GM12801 (cell line): ENCODE measurements around the gene RADIL.

ENCODE experiments used
- CTCF ChIP-seq: IDR thresholded peaks from one replicate; pipeline ENCODE4 v1.5.1; 2011; ENCODE audit warnings: control low read depth; ENCODE audit not compliant: insufficient read length; ENCODE audit errors: extremely low read depth

Gene RADIL

DNA sequence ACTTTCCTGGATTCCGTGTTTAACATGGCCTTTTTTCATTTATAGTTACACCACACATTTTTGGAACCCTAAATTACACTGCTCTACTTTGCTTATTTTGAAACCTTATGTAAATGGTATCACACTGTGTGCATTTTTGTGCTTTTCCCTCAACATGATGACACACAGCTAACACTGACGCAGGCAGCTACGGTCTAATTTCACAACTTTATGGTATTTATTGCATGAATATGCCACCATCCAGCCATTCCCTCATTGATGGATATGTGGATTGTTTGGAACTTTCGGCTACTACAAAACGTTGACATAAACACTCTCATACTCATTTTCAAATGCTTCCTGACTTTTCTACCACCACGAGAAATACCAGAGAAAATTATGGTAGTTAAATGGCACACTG is 28.6 kb downstream of the RADIL start:
- TF ChIP-seq CTCF: no peak

- no peak for TF ChIP-seq CTCF
Measured at GRCh38 chr7:4851459-4852422, 31.8 kb downstream of the RADIL start.

DNA sequence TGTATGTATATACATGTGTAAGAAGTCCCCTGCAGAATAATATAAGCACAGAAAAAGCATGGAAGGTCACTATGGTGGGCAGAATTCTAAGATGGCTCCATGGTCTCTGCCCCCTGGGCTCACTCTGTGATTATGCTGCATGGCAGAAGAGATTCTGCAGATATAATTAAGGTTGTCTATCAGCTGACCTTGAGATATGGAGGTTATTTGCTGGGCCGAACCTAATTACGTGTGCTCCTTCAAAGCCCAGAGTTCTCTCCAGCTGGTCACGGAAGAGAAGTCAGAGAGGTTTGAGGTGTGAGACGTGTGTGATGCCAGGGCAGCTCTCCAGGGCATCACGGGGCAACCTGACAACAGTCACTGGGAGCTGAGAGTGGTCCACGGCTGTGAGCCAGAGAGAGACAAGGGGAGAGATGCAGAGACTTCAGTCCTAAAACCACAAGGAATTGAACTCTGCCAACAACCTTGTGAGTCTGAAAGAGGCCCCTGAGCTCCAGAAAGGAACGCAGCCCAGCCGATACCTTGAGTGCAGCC is 33.2 kb downstream of the RADIL start:
- no peak for TF ChIP-seq CTCF

GRCh38 chr7:4849390-4849789 is 34.1 kb downstream of the RADIL start:
- no peak for TF ChIP-seq CTCF

GRCh38 chr7:4845740-4846142 is 37.8 kb downstream of the RADIL start:
- TF ChIP-seq CTCF: no peak

- no peak for TF ChIP-seq CTCF
Measured at GRCh38 chr7:4842319-4843064, 41.0 kb downstream of the RADIL start.

DNA sequence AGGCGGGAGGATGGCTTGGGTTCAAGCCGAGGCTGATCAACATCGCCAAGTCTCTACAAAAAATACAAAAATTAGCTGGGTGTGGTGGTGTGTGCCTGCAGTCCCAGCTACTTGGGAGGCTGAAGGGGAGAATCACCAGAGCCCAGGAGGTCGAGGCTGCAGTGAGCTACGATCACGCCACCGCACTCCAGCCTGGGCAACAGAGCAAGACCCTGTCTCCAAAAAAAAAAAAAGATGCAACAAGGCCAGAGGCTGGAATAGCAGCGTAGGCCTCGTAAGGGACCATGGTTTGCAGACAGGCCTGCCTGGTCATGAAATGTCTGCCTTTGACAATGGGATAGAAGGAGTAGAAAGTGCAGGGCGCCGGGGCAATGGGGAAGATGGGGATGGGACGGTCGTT is 41.7 kb downstream of the RADIL start:
- no peak for TF ChIP-seq CTCF
